Coronary artery (tissue), 2 donors: ENCODE measurements around the gene SYTL5.

ENCODE experiments used
- DNase-seq: peaks from one replicate; pipeline ENCODE4 v3.0.0-alpha.2; 2017; ENCODE audit warnings: low spot score
- H3K27ac ChIP-seq, 2 donors: fragments of 200-600 bp; sonication (generic); one replicate each; pipeline ENCODE4 v1.5.1; 2016 to 2019
- H3K4me3 ChIP-seq: fragments of 200-600 bp; sonication (generic); 2 replicates; pipeline ENCODE4 v1.5.1; 2016; ENCODE audit warnings: mild to moderate bottlenecking, moderate library complexity
- CTCF ChIP-seq: fragments of 200-600 bp; sonication (generic); IDR thresholded peaks from one replicate; pipeline ENCODE4 v1.5.1; 2019; ENCODE audit warnings: antibody characterized with exemption

SYTL5 gene

GRCh38 chrX:38151441-38151840 is 145.1 kb downstream of the SYTL5 start:
- no peak for DNase-seq
- Histone ChIP-seq H3K27ac (no peak overlapping the region), H3K4me3 (no peak overlapping the region)
- TF ChIP-seq CTCF, result no peak

- no peak overlapping the region for H3K27ac ChIP-seq
- DNase-seq, result no peak
Observed at GRCh38 chrX:38154340-38154739, 148.0 kb downstream of the SYTL5 start.

GRCh38 chrX:38154818-38155217 is 148.5 kb downstream of the SYTL5 start:
- no peak overlapping the region for H3K27ac ChIP-seq
- TF ChIP-seq CTCF, result no peak
- no peak overlapping the region for H3K4me3 ChIP-seq
- no peak for DNase-seq

More at GRCh38 chrX:38154340-38154739, 148.0 kb downstream of the SYTL5 start:
- no peak overlapping the region for H3K4me3 ChIP-seq
- no peak for TF ChIP-seq CTCF

- Histone ChIP-seq H3K27ac (no peak overlapping the region), H3K4me3 (no peak overlapping the region)
- no peak for TF ChIP-seq CTCF
- no peak for DNase-seq
Observed at GRCh38 chrX:38156838-38157237, 150.5 kb downstream of the SYTL5 start.

GRCh38 chrX:38163193-38163592 is 156.8 kb downstream of the SYTL5 start:
- no peak for TF ChIP-seq CTCF
- H3K4me3 ChIP-seq, result no peak overlapping the region
- H3K27ac ChIP-seq, result no peak overlapping the region
- no peak for DNase-seq

GRCh38 chrX:38165023-38165422 is 158.7 kb downstream of the SYTL5 start:
- TF ChIP-seq CTCF, result no peak
- no peak for DNase-seq
- H3K27ac ChIP-seq, result no peak overlapping the region
- H3K4me3 ChIP-seq, result no peak overlapping the region

- Histone ChIP-seq H3K27ac (no peak overlapping the region), H3K4me3 (no peak overlapping the region)
- no peak for DNase-seq
- TF ChIP-seq CTCF, result peak; percentile 40
Observed at GRCh38 chrX:38166478-38167083, 160.2 kb downstream of the SYTL5 start.
